ENCODE measurements around the gene OOEP. TPM values are rescaled to one million over a fixed set of nuclear protein-coding genes. Genes with fewer than 3 reads are reported as not detected.

The OOEP gene
- total and polyA plus RNA-seq, 4 donors: 0.06 to 0.22 TPM; not detected in 2

DNA sequence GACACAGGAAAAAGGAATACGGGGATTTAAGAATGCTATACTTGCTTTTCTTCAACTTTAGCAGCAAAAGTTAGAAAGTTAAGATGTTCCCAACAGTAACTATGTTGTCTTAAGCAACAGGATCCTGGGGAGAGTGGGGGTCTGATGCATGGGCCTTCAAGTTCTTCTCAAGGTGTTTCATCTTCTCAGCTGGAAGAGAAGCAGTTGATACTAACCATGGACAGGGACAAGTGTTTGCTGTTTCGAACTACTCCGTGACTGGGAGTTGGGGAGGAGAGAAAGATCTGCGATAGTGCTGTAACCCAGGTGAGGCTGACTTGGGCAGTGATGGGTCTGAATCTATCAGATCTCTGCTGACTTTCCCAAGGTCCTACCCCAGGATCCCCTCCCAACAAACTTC lies 1.0 kb downstream of the OOEP start (continued):
- TF ChIP-seq, protein P1, sequence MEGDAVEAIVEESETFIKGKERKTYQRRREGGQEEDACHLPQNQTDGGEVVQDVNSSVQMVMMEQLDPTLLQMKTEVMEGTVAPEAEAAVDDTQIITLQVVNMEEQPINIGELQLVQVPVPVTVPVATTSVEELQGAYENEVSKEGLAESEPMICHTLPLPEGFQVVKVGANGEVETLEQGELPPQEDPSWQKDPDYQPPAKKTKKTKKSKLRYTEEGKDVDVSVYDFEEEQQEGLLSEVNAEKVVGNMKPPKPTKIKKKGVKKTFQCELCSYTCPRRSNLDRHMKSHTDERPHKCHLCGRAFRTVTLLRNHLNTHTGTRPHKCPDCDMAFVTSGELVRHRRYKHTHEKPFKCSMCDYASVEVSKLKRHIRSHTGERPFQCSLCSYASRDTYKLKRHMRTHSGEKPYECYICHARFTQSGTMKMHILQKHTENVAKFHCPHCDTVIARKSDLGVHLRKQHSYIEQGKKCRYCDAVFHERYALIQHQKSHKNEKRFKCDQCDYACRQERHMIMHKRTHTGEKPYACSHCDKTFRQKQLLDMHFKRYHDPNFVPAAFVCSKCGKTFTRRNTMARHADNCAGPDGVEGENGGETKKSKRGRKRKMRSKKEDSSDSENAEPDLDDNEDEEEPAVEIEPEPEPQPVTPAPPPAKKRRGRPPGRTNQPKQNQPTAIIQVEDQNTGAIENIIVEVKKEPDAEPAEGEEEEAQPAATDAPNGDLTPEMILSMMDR (IDR thresholded peaks at IDR 0.05; ENCODE audit: low read depth, low read length, missing input control): no peak
- no peak for TF ChIP-seq ATF3 (IDR thresholded peaks at IDR 0.05)
- TF ChIP-seq JUND (IDR thresholded peaks at IDR 0.05): no peak

- Histone ChIP-seq H3K4me1 (ENCODE audit: control insufficient read depth in 4 of 4, insufficient read depth in 4 of 4, low read length in 3 of 4) (no peaks in the 10 kb centered on the region), H3K9me3 (ENCODE audit: control insufficient read depth in 4 of 4, low read length in 3 of 4) (peaks cover 0 to 7% (median 3%) of the 10 kb centered on the region in 4 donors), H3K27ac (ENCODE audit: low read depth in 1 of 2, low read length in 2 of 2) (no peak overlapping the region), H3K27me3 (ENCODE audit: control insufficient read depth in 4 of 4, insufficient read depth in 4 of 4, low read length in 3 of 4) (no peaks in the 10 kb centered on the region), H3K9ac (ENCODE audit: low read depth in 1 of 2, low read length in 2 of 2) (no peak overlapping the region), H3K4me3 (ENCODE audit: low read depth in 1 of 3, low read length in 3 of 3) (no peak overlapping the region), H3K36me3 (ENCODE audit: control insufficient read depth in 4 of 4, insufficient read depth in 3 of 4, low read depth in 1 of 4, low read length in 3 of 4) (no peaks in the 10 kb centered on the region)
- WGBS: 70% methylated on average over 16 of the region's 16 CpGs
- DNase-seq (ENCODE audit: low spot score): no peak
- TF ChIP-seq NR2F2 (IDR thresholded peaks at IDR 0.05) (no peak), MAX (IDR thresholded peaks at IDR 0.05) (no peak), GABPA (IDR thresholded peaks at IDR 0.05 in 1 of 2, conservative IDR thresholded peaks at IDR 0.05 in 1 of 2) (no peak), FOXA1 (IDR thresholded peaks at IDR 0.05) (no peak), SP1 (IDR thresholded peaks at IDR 0.05) (no peak), REST (IDR thresholded peaks at IDR 0.05) (no peak), HNF4A (conservative IDR thresholded peaks at IDR 0.05) (no peak), RXRA (IDR thresholded peaks at IDR 0.05) (no peak), TAF1 (conservative IDR thresholded peaks at IDR 0.05) (no peak), HNF4G (IDR thresholded peaks at IDR 0.05) (no peak), ZBTB33 (IDR thresholded peaks at IDR 0.05) (no peak), JUND (IDR thresholded peaks at IDR 0.05) (no peak), RAD21 (IDR thresholded peaks at IDR 0.05) (no peak), FOXA2 (IDR thresholded peaks at IDR 0.05) (no peak)
- TF ChIP-seq, protein P1 (IDR thresholded peaks at IDR 0.05; ENCODE audit: low read depth, low read length, missing input control): no peak
These were observed 1.8 kb downstream of the OOEP start for GRCh38 chr6:73367761-73368355.

All from liver (tissue), 9 donors.